HG03095 (cell line): ENCODE measurements around the gene NUP54.
A peak's percentile ranks its signal among the peaks of the same experiment; 100 is the strongest.

Source experiments
- ATAC-seq: cut with Tn5 transposase; IDR thresholded peaks from one replicate; pipeline ENCODE4 v1.9.1; 2021; ENCODE audit warnings: moderate library complexity; ENCODE audit not compliant: unreplicated experiment

The NUP54 gene

GRCh38 chr4:76148142-76148865 lies at the start of gene NUP54:
Gene NUP54 (minus strand): TSS chr4:76148397. CDS start chr4:76148374, 23 bp downstream.
- peak; percentile 99 for ATAC-seq

DNA sequence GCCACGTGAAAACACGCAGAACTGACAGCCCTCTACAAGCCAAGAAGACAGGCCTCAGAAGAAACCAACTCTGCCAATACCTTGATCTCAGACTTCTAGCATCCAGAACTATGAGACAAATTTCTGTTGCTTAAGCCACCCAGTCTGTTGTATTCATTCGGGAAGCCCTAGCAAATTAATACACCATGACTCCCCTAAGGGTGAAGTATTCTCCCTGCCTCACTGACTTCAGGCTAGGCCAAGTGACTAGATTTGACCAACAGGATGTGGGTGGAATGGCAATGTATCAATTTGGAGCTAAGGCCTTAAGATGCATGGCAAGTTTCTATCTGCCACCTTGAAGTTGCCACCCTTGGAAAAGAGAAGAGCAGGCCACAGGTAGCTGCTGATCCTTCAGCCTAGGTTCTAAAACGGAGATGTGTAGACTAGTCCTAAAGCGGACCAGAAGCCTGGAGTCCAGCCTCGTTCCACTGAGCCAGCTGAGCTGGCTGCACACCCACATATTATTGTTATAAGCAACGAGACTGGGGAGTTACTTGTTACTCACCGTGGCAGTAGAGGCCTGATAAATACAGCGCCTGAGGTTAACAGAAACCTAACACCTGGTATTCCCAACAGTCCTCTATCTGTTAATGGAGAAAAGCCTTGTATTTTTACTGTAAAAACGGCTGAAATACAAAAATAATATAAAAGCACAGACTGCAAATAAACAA lies 49.0 kb upstream of the NUP54 start:
- no peak for ATAC-seq

- no peak for ATAC-seq
These were observed 48.2 kb upstream of the NUP54 start for GRCh38 chr4:76196376-76196775.

DNA sequence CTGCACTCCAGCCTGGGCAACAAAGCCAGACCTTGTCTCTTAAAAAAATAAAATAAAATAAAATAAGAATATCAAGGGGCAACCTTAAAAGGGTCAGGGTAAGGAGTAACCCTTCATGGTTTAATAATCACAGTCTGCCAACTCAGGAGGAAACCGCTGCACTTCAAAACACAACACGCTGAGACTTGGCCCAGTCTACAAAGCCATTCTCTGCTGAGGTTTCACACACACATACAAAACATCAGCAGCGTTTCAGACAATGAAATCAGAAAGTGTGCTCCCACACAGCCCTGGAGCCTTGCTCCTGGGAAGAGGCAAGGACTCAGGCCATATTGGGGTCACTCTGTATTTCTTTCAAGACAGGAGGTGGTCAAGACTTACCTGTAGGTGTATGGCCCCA lies 47.1 kb upstream of the NUP54 start:
- ATAC-seq, result no peak

DNA sequence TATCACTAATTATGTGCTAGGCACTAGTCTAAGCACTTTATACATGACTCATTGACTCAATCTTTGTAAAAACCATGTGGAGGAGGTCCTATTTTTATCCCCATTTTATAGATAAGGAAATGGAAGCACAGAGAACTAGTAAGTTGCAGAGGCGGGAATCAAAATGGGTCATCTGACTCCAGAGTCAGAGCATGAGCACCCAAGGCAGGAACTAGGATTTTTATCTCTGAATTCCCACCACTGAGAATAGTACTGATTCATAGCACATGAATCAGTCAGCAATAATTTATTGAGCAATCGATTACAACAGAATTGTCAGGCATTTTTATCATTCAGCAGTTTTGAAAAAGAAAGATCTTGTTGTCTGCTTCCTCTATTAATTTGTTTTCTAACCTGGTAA lies 46.1 kb upstream of the NUP54 start:
- ATAC-seq, result no peak

DNA sequence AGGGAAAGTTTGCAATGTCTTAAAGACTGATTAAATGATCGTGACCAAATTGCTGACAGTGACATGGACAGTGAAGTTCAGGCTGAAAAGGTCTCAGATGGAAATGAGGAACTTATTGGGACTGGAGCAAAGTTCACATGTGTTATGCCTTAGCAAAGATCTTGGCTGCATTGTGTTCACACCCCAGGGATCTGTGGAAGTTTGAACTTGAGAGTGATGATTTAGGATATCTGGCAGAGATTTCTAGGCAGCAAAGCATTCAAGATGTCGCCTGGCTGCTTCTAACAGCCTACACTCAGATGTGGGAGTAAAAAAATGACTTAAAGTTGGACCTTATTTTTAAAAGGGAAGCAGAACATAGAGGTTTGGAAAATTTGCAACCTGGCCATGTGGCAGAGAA lies 44.0 kb upstream of the NUP54 start:
- no peak for ATAC-seq

DNA sequence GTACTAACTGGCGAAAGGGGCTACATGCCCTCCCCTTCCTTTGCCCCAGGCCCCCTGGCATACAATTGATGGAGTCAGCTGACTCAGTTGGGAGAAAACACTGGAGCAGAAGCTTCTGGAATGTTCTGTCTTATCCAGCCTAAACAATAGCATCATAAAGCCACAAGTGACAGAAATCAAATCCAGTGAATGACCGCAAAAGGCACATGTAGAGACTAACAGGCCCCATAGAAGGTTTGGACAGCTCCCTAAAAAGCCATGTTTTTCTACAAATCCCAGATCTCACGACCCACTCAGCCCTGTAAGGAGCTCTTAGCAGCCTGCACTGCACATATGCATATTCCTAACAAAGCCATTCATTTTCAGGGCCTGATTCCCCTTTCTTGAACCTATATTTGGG lies 40.4 kb upstream of the NUP54 start:
- ATAC-seq, result no peak

DNA sequence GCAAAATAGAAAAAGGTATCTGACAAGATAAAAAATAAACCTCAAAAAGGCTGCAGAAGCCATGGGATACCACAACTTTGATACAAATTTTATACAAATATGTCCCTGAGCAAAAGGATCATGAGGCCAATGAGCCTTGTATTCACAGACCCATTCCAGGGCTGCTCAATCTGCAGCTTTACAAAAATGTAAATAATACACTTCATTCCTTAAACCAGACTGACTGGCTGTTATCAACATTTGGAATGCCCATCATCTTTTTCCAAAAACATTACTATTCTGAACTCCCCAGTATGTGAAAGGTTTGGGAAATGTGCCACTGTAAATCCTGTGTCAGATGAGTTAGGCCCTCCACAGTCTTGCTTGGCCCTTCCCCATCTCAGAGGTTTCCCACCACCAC lies 40.0 kb upstream of the NUP54 start:
- no peak for ATAC-seq

DNA sequence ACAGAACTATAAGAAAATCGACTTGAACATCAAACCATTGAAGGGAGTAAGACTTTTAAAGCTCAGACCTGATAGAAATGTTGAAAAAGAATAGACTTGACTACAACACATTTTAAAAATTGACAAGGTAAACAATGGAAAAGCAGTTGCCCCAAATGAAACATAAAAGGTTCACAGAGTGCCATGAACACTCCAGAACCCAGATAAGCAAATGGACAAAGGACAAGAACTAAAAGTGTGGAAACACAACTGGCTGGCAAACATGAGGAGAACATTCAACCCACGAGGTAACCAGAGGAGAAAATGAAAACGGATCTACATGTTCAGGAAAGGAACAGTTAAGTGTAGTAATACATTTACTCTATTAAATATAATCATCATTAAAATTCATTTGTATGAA lies 39.0 kb upstream of the NUP54 start:
- no peak for ATAC-seq

GRCh38 chr4:76182463-76182862 lies 34.3 kb upstream of the NUP54 start:
- ATAC-seq, result no peak

DNA sequence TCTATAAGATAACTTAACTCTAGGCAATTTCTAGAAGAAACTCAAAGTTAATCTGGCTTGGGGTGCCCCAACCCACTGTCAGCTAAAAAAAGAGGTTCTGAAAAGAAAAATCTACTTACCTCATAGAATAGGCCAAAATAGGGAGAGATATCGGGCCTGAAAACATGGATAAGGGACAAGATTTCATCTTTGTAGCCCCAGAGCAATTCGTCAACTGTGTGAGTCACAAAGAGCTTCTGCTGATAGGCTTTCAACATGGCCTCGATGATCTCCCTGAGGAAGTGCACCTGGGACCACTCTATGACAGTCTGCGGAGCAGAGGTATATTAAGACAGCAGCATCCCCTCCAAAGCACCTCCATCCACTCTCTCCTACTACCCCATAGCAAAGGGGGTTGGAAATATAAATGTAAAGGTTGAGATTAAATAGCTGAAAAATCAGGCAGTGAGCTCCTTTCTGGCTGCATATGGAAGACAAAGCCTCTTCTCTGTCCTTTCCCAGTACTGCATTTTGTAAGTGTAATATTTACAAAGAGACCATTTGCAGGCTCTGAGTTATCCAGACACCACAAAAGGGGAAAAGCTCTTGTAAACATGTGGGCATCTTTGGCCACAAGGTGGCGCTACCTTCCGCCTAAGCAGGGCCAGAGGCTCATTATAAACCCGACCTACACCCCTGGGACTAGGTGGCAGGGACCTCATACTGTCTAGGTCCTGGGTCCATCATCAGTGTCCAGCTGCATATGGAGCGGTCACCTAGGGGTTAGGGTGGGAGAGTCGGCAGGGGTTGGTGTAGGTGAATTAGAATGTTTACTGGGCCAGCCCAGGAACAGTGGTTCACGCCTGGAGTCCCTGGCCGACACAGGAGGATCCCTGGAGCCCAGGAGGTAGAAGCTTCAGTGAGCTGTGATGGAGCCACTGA lies 31.5 kb upstream of the NUP54 start:
- peak; percentile 84 for ATAC-seq

DNA sequence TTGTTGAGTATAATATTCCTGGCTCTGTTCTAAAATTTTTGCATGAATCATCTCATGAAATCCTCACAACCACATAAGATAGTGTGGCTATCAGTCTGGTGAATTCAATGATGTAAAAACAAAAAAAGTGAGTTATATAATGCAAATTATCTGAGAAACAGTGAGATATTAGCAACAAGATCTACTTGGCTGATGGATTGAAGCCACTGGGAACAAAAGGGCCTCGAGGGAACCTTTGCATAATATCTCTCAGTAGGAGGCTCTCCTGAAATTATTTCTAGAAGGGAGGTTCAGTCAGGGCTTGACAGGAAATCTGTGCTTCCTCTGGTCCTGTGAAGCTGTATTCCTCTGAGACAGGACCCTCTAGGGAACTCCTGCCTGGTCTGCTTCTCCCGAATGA lies 30.1 kb upstream of the NUP54 start:
- ATAC-seq, result no peak

- no peak for ATAC-seq
These were observed 29.5 kb upstream of the NUP54 start for GRCh38 chr4:76177709-76178108.

GRCh38 chr4:76175336-76175735 lies 27.1 kb upstream of the NUP54 start:
- ATAC-seq, result no peak

- ATAC-seq, result no peak
These were observed 26.0 kb upstream of the NUP54 start for GRCh38 chr4:76174216-76174615.

- ATAC-seq, result no peak
These were observed 20.5 kb upstream of the NUP54 start for GRCh38 chr4:76168688-76169087.

DNA sequence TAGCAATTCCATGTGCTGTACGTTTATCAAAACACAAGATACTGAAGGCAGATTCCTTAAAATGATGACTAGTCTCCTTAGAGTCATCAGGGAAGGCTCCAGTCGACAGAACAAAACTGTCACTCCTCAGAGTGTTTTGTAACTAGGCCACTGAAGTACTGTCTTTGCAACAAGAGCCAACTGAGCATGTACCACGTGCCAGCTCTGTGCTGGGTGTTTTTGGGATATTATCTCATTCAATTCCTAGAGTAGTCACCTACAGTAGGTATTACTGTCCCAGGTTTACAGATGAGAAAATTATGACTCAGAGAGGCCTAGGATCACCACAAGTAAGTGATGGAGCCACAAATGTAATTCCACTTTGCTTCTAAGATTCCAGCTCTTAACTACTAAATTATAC lies 18.3 kb upstream of the NUP54 start:
- ATAC-seq, result no peak

- ATAC-seq, result no peak
These were observed 12.2 kb upstream of the NUP54 start for GRCh38 chr4:76160355-76160754.

DNA sequence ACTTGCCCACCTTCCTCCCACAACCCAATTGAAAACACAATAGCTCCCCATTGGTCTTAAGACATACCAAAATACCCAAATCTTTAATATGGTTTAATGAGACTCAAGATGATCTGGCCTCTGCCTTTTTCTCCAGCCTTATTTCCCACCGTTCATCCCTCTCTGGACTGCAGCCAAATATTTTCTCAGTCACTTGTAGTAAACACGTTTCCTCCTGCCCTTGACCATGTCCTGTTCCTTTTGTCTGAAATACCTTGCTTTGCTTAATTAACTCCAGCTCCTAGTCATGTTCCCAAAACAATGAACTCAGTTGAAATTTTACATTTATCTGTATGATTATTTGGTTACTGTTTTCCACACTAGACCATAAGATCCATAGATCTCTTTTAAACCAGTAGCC lies 8.4 kb upstream of the NUP54 start:
- no peak for ATAC-seq

DNA sequence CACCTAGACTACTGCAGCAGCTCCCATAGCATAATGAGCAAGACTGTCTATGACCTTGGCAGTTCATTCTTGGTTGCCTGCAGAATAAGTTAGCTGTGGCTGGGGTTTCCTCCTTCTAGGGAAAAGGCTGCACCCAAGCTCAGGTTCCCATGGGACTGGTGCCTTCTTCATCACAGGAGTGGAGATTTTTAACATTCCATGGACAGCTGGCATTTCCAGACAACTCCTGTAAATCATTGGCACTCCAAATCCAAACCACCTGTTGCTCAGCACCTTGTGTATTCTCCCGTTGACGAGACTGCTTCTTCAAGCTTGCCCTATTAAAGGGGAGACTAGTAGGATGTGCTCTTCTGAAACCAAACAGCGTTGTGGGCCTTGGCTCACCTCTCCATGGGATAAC lies 7.8 kb upstream of the NUP54 start:
- ATAC-seq, result no peak

DNA sequence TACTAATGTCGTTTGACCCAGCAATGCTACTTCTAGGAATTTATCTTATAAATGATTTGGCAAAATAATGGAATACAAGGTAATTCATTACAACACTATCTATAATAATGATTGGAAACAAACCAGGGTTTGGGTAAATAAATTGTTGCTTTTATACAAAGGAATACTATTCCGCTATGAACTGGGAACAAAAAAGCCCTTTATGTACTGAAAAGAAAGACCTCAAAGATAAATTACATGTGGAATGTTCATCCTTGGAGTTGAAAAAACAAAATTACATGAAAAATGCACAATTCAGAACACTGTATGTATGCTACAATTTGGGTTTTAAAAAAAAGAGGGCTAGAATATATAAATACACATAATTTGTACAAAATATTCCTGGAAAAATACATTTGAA lies 5.2 kb upstream of the NUP54 start:
- no peak for ATAC-seq
